CD4-positive, alpha-beta memory T cell (primary cell): ENCODE results near the gene USP6NL. TPM values are rescaled to one million over a fixed set of nuclear protein-coding genes. Genes with fewer than 3 reads are reported as not detected.

ENCODE experiments used
- CTCF ChIA-PET: fragments of 350-600 bp; sonication (Branson Sonifier 250); formaldehyde crosslinking; loops from one replicate; lab custom pipeline; 2021; ENCODE audit warnings: inconsistent platforms; ENCODE audit not compliant: partially characterized antibody; lab: Charles Lee
- POLR2A ChIA-PET: fragments of 350-600 bp; sonication (Branson Sonifier 250); formaldehyde crosslinking; loops from one replicate; lab custom pipeline; 2021; ENCODE audit not compliant: partially characterized antibody; lab: Charles Lee
- DNase-seq, 5 donors: peaks; one replicate each; pipeline versions ENCODE4 v3.0.0 to v3.0.0-alpha.2; 2020 to 2022; ENCODE audit warnings: mixed read lengths in 1 of 5
- H3K27ac ChIP-seq: one replicate; pipeline ENCODE4 v1.7.0; 2013; ENCODE audit warnings: low read depth, low read length
- H3K27me3 ChIP-seq: 2 replicates; pipeline ENCODE4 v1.7.0; 2013; ENCODE audit warnings: mild to moderate bottlenecking, low read length, moderate library complexity; ENCODE audit not compliant: insufficient read depth
- H3K36me3 ChIP-seq: 2 replicates; pipeline ENCODE4 v1.7.0; 2013; ENCODE audit warnings: mild to moderate bottlenecking, low read length, moderate library complexity; ENCODE audit not compliant: insufficient read depth
- H3K4me1 ChIP-seq: 2 replicates; pipeline ENCODE4 v1.7.0; 2013; ENCODE audit warnings: mild to moderate bottlenecking, low read length, moderate library complexity; ENCODE audit not compliant: insufficient read depth
- H3K4me3 ChIP-seq, 2 donors: one replicate each; pipeline ENCODE4 v1.7.0; 2013; ENCODE audit warnings: low read length in 2 of 2, mild to moderate bottlenecking in 1 of 2
- H3K9me3 ChIP-seq, 2 donors: one replicate each; pipeline ENCODE4 v1.7.0; 2013; ENCODE audit warnings: low read length in 2 of 2, control low read depth in 1 of 2; ENCODE audit not compliant: control insufficient read depth in 1 of 2
- H3K27ac Mint-ChIP-seq, 7 donors: one replicate each; pipeline ENCODE4 v1.8.0; 2020 to 2021; ENCODE audit warnings: mixed read lengths in 7 of 7, mild to moderate bottlenecking in 6 of 7, inconsistent platforms in 3 of 7, moderate library complexity in 3 of 7
- H3K27me3 Mint-ChIP-seq, 2 donors: one replicate each; pipeline ENCODE4 v1.8.0; 2020 to 2021; ENCODE audit warnings: mixed read lengths in 2 of 2
- H3K36me3 Mint-ChIP-seq, 2 donors: one replicate each; pipeline ENCODE4 v1.8.0; 2020 to 2021; ENCODE audit warnings: mixed read lengths in 2 of 2, inconsistent platforms in 1 of 2, mild to moderate bottlenecking in 1 of 2
- H3K4me1 Mint-ChIP-seq, 4 donors: one replicate each; pipeline ENCODE4 v1.8.0; 2020 to 2021; ENCODE audit warnings: mixed read lengths in 4 of 4, mild to moderate bottlenecking in 1 of 4
- H3K4me3 Mint-ChIP-seq, 8 donors: one replicate each; pipeline ENCODE4 v1.8.0; 2020 to 2021; ENCODE audit warnings: mixed read lengths in 8 of 8, mild to moderate bottlenecking in 7 of 8, moderate library complexity in 6 of 8, inconsistent platforms in 3 of 8
- H3K9me3 Mint-ChIP-seq, 8 donors: one replicate each; pipeline ENCODE4 v1.8.0; 2020 to 2021; ENCODE audit warnings: mixed read lengths in 8 of 8, mild to moderate bottlenecking in 5 of 8, inconsistent platforms in 3 of 8, moderate library complexity in 1 of 8
- intact Hi-C: fragments of 100-400 bp; cut with micrococcal nuclease; formaldehyde crosslinking; loops from one replicate; pipeline ENCODE4 v1.15.1; 2023
- polyA plus RNA-seq, 2 donors: library from polyadenylated mRNA; unstranded; fragments of 300-500 nt; fragmentation: Illumina TruSeq; gene quantifications; one replicate each; pipeline ENCODE4 v1.2.3, GENCODE V29; 2021
- total RNA-seq, 2 experiments: library from RNA; stranded (reverse); gene quantifications; one replicate each; pipeline ENCODE4 v1.2.3, GENCODE V29; 2021

The USP6NL gene
- total and polyA plus RNA-seq, 4 experiments from 2014 or later = 2.2 to 4.8 (median 3.3) TPM

GRCh38 chr10:11454160-11454559 lies 157.3 kb downstream of the USP6NL start:
- H3K36me3 ChIP-seq = no peaks in the 10 kb centered on the region
- peak overlapping the region in 1 of 7 donors; percentile 23 for H3K27ac Mint-ChIP-seq
- intact Hi-C loops = no loop called here
- H3K27ac ChIP-seq = no peak overlapping the region
- CTCF ChIA-PET = no interaction called here
- H3K4me1 Mint-ChIP-seq = peaks cover 0 to 3% (median 0%) of the 10 kb centered on the region in 4 donors
- H3K9me3 Mint-ChIP-seq = no peaks in the 10 kb centered on the region
- no peaks in the 10 kb centered on the region for H3K27me3 ChIP-seq
- H3K27me3 Mint-ChIP-seq = no peaks in the 10 kb centered on the region
- no peak for DNase-seq
- H3K4me3 ChIP-seq = no peak overlapping the region
- POLR2A ChIA-PET = no interaction called here
- H3K9me3 ChIP-seq = no peaks in the 10 kb centered on the region
- H3K4me1 ChIP-seq = no peaks in the 10 kb centered on the region
- no peaks in the 10 kb centered on the region for H3K36me3 Mint-ChIP-seq
- no peak overlapping the region for H3K4me3 Mint-ChIP-seq

DNA sequence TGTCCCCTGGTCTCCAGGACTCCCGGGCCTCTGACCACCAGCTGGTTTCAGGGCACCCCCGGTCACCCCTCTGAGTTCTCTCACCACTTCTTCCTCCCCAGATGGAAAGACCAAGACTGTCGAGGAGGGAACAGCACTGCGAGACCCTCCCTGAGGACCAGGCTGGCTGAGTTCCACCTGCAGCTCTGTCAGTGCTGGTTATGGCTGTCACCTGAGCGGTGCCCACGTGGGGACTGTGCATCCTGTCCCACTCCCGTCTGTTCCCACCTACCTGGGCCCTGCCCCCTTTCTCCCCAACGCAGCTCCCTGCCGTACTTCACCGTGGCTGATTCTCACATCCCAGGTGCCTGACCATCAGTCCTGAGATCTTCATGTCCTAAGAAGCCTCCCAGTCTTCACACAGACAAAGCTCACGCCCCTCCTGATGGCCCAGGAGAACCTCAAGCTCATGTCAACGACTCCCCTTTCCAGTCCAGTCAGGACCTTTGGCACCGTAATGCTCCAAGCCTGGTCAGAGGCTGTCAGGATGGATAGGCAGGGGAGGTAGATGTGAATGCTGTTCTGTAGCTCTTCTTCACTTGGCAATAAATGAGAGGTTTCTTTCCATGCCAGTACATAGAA lies 159.7 kb downstream of the USP6NL start:
- H3K27ac ChIP-seq = no peak overlapping the region
- Mint-ChIP-seq H3K27ac (peak overlapping the region in 2 of 7 donors; percentile 28 to 60), H3K4me1 (peaks cover 4 to 14% (median 8%) of the 10 kb centered on the region in 4 donors), H3K4me3 (no peak overlapping the region), H3K27me3 (no peaks in the 10 kb centered on the region), H3K9me3 (no peaks in the 10 kb centered on the region), H3K36me3 (no peaks in the 10 kb centered on the region)
- no peak overlapping the region for H3K4me3 ChIP-seq
- no peaks in the 10 kb centered on the region for H3K36me3 ChIP-seq
- H3K9me3 ChIP-seq = no peaks in the 10 kb centered on the region
- intact Hi-C loops = no loop called here
- POLR2A ChIA-PET = no interaction called here
- DNase-seq = no peak
- H3K4me1 ChIP-seq = peaks cover 7% of the 10 kb centered on the region
- no peaks in the 10 kb centered on the region for H3K27me3 ChIP-seq
- CTCF ChIA-PET = interaction anchor here (0.5 kb wide), 1 partner anchor 1951 kb away, joined by 3 read pairs; no protein-coding TSS in a partner anchor

DNA sequence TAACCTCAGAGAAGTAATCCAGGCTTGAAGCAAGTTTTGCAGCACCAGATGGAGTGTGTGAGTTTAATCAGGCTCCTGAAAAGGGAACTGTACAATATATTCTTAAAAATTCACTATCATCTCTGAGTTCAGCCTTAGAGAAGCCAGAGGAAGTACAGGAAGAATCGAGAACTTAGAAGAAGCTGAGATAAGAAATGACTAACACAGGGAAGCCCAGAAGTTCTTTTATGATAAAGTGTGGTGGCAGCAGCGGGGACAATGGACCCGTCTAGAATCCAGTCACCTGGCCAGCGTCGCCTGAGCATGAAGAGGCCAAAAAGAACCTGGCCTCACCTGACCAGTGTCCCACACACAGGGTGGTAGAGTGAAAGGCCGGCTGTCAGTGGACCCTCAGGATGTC lies 161.0 kb downstream of the USP6NL start:
- Mint-ChIP-seq H3K4me1 (peaks cover 4 to 18% (median 9%) of the 10 kb centered on the region in 4 donors), H3K4me3 (no peak overlapping the region), H3K36me3 (no peaks in the 10 kb centered on the region), H3K27ac (no peak overlapping the region), H3K27me3 (peaks cover 0 to 2% of the 10 kb centered on the region in 2 donors), H3K9me3 (no peaks in the 10 kb centered on the region)
- CTCF ChIA-PET = interaction anchor here (0.6 kb wide), 1 partner anchor 1049 kb away, joined by 3 read pairs; no protein-coding TSS in a partner anchor
- intact Hi-C loops = no loop called here
- Histone ChIP-seq H3K27ac (no peak overlapping the region), H3K36me3 (no peaks in the 10 kb centered on the region), H3K4me1 (peaks cover 7% of the 10 kb centered on the region), H3K27me3 (no peaks in the 10 kb centered on the region), H3K4me3 (no peak overlapping the region), H3K9me3 (no peaks in the 10 kb centered on the region)
- POLR2A ChIA-PET = no interaction called here
- DNase-seq = no peak

DNA sequence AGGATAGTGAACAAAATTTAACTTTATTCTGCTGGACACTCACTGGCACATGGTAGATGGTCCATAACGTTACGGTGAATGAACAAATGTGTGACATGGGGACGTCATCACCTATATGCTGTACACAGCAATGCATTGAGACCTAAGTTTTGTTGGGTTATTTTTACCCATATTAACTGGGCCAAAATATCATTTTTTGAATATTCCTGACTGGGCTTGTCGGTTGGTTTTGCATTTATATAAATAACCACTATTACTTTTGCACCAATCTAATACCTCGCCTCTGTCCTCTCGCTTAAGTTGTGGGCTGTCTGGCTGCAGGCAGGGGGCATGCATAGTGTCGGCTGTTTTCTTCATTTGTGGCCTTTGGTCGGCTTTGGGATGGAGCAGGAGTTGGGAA lies 161.7 kb downstream of the USP6NL start:
- Histone ChIP-seq H3K27me3 (no peaks in the 10 kb centered on the region), H3K9me3 (no peaks in the 10 kb centered on the region), H3K4me3 (no peak overlapping the region), H3K36me3 (no peaks in the 10 kb centered on the region), H3K27ac (no peak overlapping the region), H3K4me1 (peaks cover 7% of the 10 kb centered on the region)
- Mint-ChIP-seq H3K36me3 (no peaks in the 10 kb centered on the region), H3K27ac (no peak overlapping the region), H3K4me3 (no peak overlapping the region), H3K9me3 (no peaks in the 10 kb centered on the region), H3K4me1 (peaks cover 4 to 18% (median 9%) of the 10 kb centered on the region in 4 donors), H3K27me3 (peaks cover 0 to 2% of the 10 kb centered on the region in 2 donors)
- ChIA-PET POLR2A (no interaction called here), CTCF (interaction anchor here (0.6 kb wide), 1 partner anchor 1049 kb away, joined by 3 read pairs; no protein-coding TSS in a partner anchor)
- no peak for DNase-seq
- intact Hi-C loops = no loop called here

- Mint-ChIP-seq H3K27me3 (peaks cover 0 to 2% of the 10 kb centered on the region in 2 donors), H3K4me3 (peak overlapping the region in 1 of 8 donors; percentile 24), H3K9me3 (no peaks in the 10 kb centered on the region), H3K36me3 (no peaks in the 10 kb centered on the region), H3K4me1 (peaks cover 4 to 18% (median 9%) of the 10 kb centered on the region in 4 donors), H3K27ac (peak overlapping the region in 4 of 7 donors; percentile 5 to 53 (median 34))
- ChIA-PET POLR2A (no interaction called here), CTCF (no interaction called here)
- Histone ChIP-seq H3K4me3 (no peak overlapping the region), H3K27me3 (no peaks in the 10 kb centered on the region), H3K27ac (no peak overlapping the region), H3K36me3 (no peaks in the 10 kb centered on the region), H3K9me3 (no peaks in the 10 kb centered on the region), H3K4me1 (peaks cover 7% of the 10 kb centered on the region)
- intact Hi-C loops = no loop called here
- no peak for DNase-seq
These were observed 162.8 kb downstream of the USP6NL start for GRCh38 chr10:11448545-11449244.

GRCh38 chr10:11448190-11448544 lies 163.3 kb downstream of the USP6NL start:
- peaks cover 7% of the 10 kb centered on the region for H3K4me1 ChIP-seq
- H3K27ac ChIP-seq = no peak overlapping the region
- H3K4me1 Mint-ChIP-seq = peaks cover 4 to 18% (median 9%) of the 10 kb centered on the region in 4 donors
- peak overlapping the region in 2 of 8 donors; percentile 17 to 24 for H3K4me3 Mint-ChIP-seq
- intact Hi-C loops = no loop called here
- no peaks in the 10 kb centered on the region for H3K36me3 ChIP-seq
- H3K9me3 ChIP-seq = no peaks in the 10 kb centered on the region
- H3K9me3 Mint-ChIP-seq = no peaks in the 10 kb centered on the region
- peak overlapping the region in 1 of 7 donors; percentile 53 for H3K27ac Mint-ChIP-seq
- no peak for DNase-seq
- ChIA-PET POLR2A (no interaction called here), CTCF (no interaction called here)
- H3K36me3 Mint-ChIP-seq = no peaks in the 10 kb centered on the region
- H3K27me3 Mint-ChIP-seq = peaks cover 0 to 2% of the 10 kb centered on the region in 2 donors
- no peak overlapping the region for H3K4me3 ChIP-seq
- no peaks in the 10 kb centered on the region for H3K27me3 ChIP-seq

DNA sequence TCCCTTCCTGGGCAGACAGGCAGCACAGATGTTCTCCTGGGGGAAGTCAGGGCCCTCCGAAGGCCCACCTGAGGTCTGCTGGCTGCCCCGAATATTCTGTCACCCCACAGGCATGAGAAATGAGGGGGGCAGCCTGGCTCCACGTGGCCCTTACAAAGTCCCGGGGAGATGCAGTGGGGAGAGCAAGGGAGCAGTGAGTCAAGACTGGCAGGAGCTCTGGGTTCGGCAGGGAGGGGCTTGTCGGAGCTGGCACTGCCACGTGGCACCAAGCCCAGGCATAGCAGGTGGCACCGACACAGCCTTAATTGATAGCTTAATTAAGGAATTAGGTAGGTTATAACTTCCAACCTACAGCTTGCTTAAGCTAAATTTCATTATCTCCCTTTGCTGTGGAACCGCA lies 163.9 kb downstream of the USP6NL start:
- ChIA-PET POLR2A (no interaction called here), CTCF (no interaction called here)
- H3K4me1 ChIP-seq = peaks cover 7% of the 10 kb centered on the region
- intact Hi-C loops = no loop called here
- Mint-ChIP-seq H3K36me3 (no peaks in the 10 kb centered on the region), H3K4me3 (no peak overlapping the region), H3K27me3 (peaks cover 0 to 2% of the 10 kb centered on the region in 2 donors), H3K9me3 (no peaks in the 10 kb centered on the region), H3K27ac (no peak overlapping the region), H3K4me1 (peaks cover 5 to 18% (median 9%) of the 10 kb centered on the region in 4 donors)
- DNase-seq = no peak
- H3K36me3 ChIP-seq = no peaks in the 10 kb centered on the region
- H3K9me3 ChIP-seq = no peaks in the 10 kb centered on the region
- no peaks in the 10 kb centered on the region for H3K27me3 ChIP-seq
- H3K27ac ChIP-seq = no peak overlapping the region
- H3K4me3 ChIP-seq = no peak overlapping the region
